HG03045 (cell line): ENCODE results near the gene SATB1.
A peak's percentile ranks its signal among the peaks of the same experiment; 100 is the strongest.
"Not testable (repeated sequence)": the region's sequence is repeated elsewhere in the genome, so short reads cannot be mapped to it uniquely, and the experiment has no call there.

ENCODE experiments used
- ATAC-seq: cut with Tn5 transposase; IDR thresholded peaks from one replicate; pipeline ENCODE4 v1.9.1; 2021; ENCODE audit warnings: mild to moderate bottlenecking, moderate library complexity; ENCODE audit not compliant: unreplicated experiment

The SATB1 gene

GRCh38 chr3:18424729-18425640 is at the start of gene SATB1:
SATB1 (minus strand) TSS chr3:18425339; CDS start chr3:18420967, 4,372 bp downstream.
- ATAC-seq, result peak; percentile 57

DNA sequence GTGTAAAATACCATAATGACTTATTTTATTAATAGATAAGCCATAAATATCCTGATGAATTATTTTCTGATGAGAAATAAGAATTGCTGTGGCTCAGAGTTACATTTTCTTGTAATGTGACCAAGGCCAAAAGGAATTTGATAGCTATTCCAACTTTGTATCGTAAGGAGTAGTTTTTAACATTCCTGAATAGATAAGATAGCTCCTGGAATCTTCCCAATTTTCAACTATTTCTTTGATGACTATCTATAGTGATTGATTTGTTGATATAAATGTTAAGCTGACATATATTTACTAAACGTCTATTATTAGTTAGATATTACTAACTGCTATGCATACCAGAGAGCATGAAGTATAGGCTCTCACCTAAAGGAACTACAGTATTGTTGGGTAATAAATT is 49.1 kb upstream of the SATB1 start:
- no peak for ATAC-seq

DNA sequence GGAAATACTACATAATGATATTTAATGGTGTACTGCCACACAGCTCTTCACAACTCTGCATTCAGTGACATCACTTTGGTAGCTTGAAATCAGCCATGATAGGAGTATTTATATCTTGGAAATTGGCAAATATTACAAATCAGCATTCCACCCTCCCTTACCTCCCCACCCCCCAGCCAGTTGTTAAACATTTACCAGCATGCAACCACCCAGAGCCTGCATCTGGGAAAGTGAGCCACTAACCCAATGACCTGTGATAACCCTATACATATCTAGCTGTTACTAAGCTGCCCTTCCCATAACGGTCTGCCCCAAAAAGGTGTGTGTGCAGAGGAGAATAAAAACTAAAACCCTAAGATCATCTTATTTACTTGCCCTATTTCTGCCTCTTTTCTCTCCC is 44.6 kb upstream of the SATB1 start:
- ATAC-seq, result no peak

- ATAC-seq, result no peak
Measured at GRCh38 chr3:18466136-18466535, 41.0 kb upstream of the SATB1 start.

DNA sequence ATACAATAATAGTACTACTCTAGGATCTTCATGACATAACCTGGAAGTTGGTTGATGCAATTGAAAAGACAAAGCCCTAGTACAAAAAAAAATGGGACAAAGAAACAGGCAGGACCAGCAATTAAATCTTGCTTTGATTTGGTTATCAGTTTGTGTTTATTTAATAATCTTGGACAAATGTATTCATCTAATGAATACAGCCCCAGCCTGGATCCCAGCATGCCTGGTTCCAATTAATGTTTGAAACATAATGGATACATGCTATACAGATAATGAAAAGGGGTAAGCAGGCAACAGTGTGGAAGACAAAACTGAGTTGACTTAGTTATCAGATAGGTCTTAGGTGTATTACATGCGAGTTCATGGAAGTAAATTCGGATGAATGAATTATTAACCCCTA is 29.6 kb upstream of the SATB1 start:
- ATAC-seq, result no peak

- not testable (repeated sequence) for ATAC-seq
Measured at GRCh38 chr3:18449618-18450017, 24.5 kb upstream of the SATB1 start.

GRCh38 chr3:18447720-18448119 is 22.6 kb upstream of the SATB1 start:
- ATAC-seq, result no peak

DNA sequence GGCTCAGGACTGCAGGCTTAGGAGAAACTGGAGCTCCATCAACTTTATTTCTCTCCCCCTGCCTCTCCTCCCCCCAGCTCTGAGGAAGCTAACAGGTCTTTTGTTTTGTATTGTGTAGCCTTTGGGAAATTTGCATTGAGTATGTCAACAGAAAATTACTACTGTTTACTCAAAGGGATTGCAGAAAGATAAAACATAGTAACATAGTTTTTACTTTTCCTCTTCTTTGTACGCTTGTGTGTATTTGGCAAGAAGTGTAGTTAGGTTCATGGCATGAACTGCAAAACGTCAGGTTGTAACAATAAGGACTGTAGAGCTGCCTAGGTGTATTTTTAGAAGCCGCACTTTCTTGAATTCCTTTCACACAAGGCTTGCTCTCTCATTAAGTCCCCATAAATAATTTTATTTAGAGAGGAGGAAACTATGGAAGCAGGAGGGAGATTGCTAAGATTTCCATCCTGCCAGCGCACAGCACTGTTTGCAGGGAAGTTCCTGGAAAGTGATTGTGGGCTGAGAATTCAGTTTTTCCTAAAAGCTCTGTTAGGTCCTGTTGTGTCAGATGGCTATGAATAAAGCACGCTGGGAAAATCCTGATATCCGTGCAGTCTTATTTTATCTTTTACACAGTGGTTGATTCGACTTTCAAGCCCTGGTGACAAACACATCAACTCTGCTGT is 21.1 kb upstream of the SATB1 start:
- ATAC-seq, result no peak

- ATAC-seq, result peak; percentile 27
Measured at GRCh38 chr3:18445401-18446148, 20.4 kb upstream of the SATB1 start.

DNA sequence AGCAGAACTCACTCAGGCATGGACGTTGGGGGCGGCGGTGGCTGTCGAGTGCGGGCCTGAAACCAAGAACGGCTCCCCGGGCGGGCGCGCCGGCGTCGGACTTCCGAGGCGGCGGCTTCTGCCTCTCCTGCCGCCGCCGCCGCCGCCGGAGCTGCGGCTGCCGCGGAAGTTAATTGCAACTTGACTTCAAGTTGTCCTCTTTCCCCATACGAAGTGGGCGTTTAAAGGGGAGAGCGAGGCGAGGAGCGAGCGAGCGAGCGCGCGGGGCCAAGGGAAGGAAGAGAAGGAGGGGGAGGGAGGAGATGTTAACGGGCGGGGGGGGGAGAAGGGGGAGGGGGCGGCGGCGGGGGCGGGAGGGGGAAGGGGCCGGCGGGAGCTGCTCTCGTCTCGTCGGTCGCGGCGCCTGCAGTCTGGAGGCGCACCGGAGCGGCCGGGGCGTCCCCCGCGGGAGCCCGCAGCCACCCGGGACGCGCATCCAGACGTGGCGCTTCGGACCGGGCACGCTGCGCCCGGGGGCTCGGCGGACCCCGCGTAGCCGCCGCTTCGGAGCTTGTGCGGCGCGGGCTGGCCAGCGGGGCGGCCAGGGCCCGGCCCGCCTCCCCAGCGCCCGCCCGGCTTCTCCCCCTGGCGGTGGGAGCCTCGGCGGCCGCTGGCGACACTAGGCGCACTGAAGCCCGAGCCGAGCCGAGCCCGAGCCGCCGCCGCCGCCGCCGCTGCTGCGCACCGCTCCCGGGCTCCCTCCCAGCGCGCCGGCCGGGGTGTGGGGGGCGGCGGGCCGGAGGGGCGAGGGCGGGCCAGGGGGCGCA is 19.7 kb upstream of the SATB1 start:
- ATAC-seq, result peak; percentile 87

- no peak for ATAC-seq
Measured at GRCh38 chr3:18443665-18444594, 18.8 kb upstream of the SATB1 start.

- no peak for ATAC-seq
Measured at GRCh38 chr3:18442756-18443664, 17.9 kb upstream of the SATB1 start.

GRCh38 chr3:18441551-18441950 is 16.4 kb upstream of the SATB1 start:
- ATAC-seq, result no peak

DNA sequence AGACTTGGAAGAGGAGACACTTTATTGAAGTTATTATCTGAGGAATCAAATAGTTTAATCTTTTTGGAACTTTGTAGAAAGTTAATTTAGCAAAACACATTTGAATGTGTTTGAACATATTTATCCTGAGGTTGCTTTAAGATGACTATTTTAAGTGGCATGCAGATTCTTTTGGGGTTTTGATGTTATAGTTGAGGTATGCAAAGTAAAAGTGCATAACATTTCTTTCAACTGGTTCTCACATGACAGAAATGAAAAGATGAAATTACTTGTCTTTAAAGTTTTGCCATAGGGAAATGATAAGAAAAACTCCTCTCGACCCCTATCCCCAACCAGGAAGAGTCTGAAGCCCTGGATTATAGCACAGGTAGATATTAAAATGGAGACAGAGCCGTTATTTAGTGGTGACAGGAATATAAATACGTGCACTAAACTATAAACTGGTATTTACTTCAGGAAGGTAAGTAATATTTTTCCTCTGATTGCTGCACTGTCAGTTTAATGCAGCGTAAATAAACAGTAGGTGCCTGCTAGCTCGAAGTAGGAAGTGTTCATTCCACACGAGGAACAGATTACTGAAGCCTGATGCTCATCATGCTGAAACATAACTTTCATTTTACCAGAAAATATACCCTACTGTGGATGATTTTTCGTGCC is 15.1 kb upstream of the SATB1 start:
- no peak for ATAC-seq

DNA sequence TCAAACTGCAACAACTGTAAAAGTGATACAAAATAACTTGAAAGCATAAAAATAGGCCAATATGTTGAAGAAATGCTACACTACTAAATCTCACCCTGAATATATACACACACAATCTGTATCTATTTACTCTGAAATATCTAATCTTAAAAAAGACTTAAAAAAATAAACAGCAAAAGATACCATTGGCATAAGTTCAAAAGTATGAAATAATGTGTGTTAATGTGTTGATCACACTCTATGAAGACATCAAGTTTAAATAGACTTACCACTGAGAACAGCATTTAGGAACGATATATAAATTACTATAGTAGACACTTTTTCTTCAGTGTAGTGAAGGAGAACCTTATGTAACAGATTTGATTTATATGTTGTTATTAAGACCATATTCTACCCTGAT is 14.1 kb upstream of the SATB1 start:
- ATAC-seq, result no peak

DNA sequence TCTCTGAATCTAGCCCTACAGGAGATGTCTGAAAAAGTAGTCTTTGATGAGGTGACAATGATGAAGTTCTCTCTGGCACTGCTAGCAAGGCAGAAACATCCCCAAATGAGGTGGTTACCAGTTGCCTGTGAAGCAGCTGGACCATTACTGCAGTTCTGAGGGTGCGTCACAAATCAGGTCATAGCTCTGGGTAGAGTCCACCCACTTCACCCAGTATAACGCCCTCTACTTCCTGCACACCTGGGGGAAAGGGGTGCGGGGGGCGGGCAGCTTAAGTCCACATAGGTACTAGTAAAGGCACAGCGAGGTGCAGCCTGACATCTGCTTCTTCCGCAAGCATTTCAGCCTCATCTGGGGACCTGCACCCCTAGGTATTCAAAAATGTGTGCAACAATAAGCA is 13.4 kb upstream of the SATB1 start:
- no peak for ATAC-seq

GRCh38 chr3:18436213-18436612 is 11.1 kb upstream of the SATB1 start:
- no peak for ATAC-seq

DNA sequence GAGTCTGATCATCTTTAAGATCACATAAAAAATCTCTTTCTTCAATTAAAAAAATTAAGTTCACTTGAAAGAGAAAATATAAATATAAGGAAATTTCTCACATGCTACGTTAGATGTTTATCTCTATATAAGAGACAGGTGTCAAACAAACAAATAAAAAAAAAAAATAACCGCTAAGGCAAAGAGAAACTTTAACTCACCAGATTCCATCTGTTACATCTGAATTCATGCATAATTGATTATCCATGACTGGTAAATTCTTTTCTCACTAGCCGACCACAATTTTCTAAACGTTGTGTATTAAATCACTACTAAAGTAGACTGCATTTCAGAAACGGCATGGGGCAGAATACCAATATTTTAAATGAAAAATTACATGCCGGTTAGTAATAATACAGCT is 9.6 kb upstream of the SATB1 start:
- ATAC-seq, result no peak
